HL-60 (cell line): Measurements from ENCODE around the gene SNAI3.

Experiments
- POLR2AphosphoS5 ChIP-seq: IDR thresholded peaks from 2 replicates; pipeline ENCODE4 v1.6.1; 2012; ENCODE audit warnings: low read depth
- TF ChIP-seq, protein P1 (sequence below): IDR thresholded peaks from one replicate; pipeline ENCODE4 v1.5.1; 2011; ENCODE audit warnings: low read length, control low read depth, inconsistent platforms; ENCODE audit not compliant: insufficient read depth

DNA sequence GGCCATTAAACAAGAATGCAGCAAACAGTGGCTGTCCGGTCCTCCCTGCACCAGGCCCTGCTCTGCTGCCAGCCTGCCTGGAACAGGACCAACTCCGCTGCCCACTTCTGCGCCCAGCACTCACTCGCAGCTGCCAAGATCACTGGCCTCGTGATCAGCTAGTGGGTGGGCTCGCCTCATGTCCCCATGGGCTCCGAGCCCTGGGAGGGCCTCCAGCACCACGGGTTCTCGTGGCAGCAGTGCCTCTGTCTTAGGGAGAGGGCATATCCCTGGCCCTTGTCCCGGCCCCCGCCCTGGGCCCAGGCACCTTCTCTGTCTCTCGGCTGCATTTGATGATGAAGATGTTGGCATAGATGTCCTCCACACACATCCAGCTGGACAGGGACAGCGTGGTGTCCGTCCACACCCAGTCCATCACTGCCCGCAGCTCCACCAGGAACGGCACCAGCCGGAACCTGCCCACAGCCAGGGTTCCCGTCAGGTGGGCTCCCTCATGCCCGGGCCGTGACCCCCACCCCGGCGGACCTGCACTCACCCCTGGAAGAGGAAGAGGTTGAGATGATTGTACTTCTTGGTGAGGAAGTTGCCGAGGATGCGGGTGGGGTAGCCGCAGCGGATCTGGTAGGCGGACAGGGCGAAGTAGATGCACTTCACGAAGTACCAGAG, 33.1 kb upstream of the SNAI3 start:
- TF ChIP-seq POLR2AphosphoS5: no peak
- TF ChIP-seq, protein P1, sequence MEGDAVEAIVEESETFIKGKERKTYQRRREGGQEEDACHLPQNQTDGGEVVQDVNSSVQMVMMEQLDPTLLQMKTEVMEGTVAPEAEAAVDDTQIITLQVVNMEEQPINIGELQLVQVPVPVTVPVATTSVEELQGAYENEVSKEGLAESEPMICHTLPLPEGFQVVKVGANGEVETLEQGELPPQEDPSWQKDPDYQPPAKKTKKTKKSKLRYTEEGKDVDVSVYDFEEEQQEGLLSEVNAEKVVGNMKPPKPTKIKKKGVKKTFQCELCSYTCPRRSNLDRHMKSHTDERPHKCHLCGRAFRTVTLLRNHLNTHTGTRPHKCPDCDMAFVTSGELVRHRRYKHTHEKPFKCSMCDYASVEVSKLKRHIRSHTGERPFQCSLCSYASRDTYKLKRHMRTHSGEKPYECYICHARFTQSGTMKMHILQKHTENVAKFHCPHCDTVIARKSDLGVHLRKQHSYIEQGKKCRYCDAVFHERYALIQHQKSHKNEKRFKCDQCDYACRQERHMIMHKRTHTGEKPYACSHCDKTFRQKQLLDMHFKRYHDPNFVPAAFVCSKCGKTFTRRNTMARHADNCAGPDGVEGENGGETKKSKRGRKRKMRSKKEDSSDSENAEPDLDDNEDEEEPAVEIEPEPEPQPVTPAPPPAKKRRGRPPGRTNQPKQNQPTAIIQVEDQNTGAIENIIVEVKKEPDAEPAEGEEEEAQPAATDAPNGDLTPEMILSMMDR: no peak
